ENCODE data around the gene ZBTB33. TPM values are rescaled to one million over a fixed set of nuclear protein-coding genes. Genes with fewer than 3 reads are reported as not detected.

ZBTB33 gene
- total and polyA plus RNA-seq, 2 of the 13 experiments (the other 11 are each of a cell fraction or from before 2014, with no cell fraction given), result 6.5 to 20.2 TPM

- TF ChIP-seq AHDC1 (CRISPR knock-in tag; IDR thresholded peaks at IDR 0.05; ENCODE audit: borderline replicate concordance), result no peak
- no peak for TF ChIP-seq SNAI1 (CRISPR knock-in tag; IDR thresholded peaks at IDR 0.05; ENCODE audit: borderline replicate concordance)
- TF ChIP-seq HMGXB4 (CRISPR knock-in tag; IDR thresholded peaks at IDR 0.05; ENCODE audit: borderline replicate concordance in 1 of 2, low read depth in 1 of 2), result peak; percentile 95 to 96
- peak; percentile 77 for TF ChIP-seq PATZ1 (CRISPR knock-in tag; IDR thresholded peaks at IDR 0.05)
- no peak for TF ChIP-seq TEAD3 (CRISPR knock-in tag; optimal IDR thresholded peaks at IDR 0.05; ENCODE audit: borderline replicate concordance)
- no peak for TF ChIP-seq HOXA9 (CRISPR knock-in tag; IDR thresholded peaks at IDR 0.05; ENCODE audit: borderline replicate concordance)
- no peak; the same call in 1 of the 2 replicates for TF ChIP-seq NRL (CRISPR knock-in tag; IDR thresholded peaks at IDR 0.05; ENCODE audit: borderline replicate concordance)
- TF ChIP-seq JDP2 (CRISPR knock-in tag; IDR thresholded peaks at IDR 0.05; ENCODE audit: borderline replicate concordance), result no peak
- no peak for TF ChIP-seq DNMT1 (CRISPR knock-in tag; IDR thresholded peaks at IDR 0.05)
- TF ChIP-seq MTERF4 (CRISPR knock-in tag; IDR thresholded peaks at IDR 0.05), result no peak
- TF ChIP-seq KDM5B (CRISPR knock-in tag; IDR thresholded peaks at IDR 0.05; ENCODE audit: borderline replicate concordance), result peak; percentile 52; the same call in 1 of the 2 replicates
- no peak for TF ChIP-seq RAD51 (IDR thresholded peaks at IDR 0.05; ENCODE audit: borderline replicate concordance)
- TF ChIP-seq HDAC2 (CRISPR knock-in tag; IDR thresholded peaks at IDR 0.05), result peak; percentile 42; the same call in 1 of the 2 replicates
Observed at GRCh38 chrX:120250522-120251271, at the start of gene ZBTB33 (continued).

Measured in HepG2 (cell line).